ENCODE data around the gene TRAF2.

Gene TRAF2

DNA sequence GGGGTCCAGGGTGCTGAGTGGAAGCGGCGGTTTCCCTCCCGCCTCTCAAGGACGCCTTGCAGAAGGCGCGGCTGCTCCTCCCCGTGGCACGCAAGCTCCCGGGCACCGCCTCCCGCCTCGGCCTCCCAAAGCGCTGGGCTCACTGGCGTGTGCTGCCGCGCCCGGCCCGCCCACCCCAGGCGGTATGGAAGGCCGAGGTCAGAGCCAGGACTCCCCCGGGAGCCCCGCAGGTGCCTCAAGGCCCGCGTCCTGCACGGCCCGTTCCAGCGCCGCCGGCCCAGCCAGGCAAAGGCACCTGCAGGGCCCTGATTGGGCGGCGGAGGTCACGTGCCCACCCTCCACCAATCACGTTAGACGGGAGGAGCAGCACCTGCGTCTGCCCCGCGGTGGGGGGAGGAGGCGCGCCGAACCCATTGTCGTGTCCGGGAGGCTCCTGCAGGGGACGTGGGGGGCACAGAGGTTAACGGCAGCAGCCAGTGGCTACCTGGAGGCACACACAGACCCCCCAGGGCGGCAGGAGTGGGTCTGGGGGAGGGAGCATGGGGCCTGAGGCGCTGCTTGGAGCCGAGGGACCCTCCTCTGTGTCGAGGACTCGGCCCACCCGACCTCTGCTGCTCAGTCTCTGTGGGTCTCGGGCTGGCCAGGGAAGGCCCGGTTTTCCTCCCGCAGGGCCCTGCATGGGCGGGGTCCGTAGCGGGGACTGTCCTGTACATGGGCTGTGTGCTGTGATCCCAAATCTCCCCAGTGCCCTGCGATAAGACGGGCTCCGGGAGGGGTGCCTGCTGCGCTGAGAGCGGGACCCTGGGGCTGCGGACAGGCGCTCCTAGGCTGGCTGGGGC, 63.7 kb downstream of the TRAF2 start:
- peak; percentile 89 to 95 (median 92) for DNase-seq

DNA sequence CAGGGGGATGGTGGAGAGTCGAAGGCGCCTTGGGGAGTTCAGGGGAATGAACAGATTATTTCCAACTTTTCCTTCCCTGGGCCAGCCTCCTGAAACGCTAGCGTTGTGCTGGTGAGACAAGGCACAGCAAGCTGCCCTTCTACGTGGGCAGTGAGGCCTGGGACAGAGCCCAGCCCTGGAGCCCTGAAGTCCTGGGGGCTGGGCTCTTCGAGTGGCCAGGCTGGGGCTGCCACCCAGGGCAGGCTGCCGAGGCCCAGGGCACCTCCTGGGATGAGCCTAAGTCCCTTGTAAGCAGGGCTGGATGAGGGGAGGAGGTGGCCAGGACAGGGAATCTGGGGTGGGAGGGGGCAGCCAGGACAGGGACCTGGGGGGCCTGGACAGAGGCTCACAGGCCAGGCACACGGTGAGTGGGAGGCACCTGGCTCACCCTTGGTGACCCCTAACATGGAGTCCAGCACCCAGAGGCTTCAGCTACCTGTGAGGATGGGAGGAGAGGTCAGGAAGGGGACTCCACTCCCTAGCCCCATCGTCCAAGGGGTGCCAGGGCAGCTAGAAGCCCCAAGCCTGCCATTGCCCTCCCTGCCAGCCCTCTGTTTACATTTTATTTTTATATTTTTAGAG, 64.5 kb downstream of the TRAF2 start:
- DNase-seq = no peak

DNA sequence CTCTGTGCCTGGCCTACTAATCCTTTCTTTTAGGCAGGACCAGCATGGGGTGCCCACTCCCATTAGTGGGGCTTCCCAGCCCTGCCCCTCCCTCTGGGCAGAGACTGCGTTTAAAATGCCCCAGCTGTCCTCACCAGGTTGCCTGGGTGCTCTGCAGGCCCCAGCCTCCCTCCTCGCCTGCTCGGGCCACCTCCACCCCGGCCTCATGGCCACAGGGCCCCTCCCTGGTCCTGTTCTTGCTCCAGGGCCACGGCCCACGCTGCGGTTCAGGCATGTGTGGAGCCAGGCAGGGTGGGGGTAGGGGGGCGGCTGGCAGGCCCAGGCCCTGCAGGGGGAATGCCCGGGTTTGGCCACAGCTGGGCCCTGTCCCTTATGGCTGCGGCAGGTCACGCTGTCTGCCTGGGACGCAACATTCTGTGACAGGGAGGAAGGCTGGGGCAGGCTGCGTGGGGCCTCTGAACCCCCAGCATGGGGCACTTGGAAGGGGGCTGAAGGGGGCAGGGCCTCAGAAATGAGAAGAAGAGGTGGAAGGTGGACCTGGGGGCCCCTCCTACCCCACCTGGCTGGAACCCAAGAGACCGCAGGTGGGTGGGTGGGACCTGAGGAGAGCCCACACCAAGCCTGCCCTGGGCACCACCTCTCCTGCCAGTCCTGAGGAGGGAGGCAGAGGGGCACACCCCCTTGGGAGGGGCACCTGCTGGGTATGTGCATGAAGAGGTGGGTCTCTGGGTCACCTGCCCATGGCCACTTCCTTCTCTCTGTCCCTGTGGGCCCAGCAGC, 65.4 kb downstream of the TRAF2 start, which contains the start of gene LCN12:
Gene LCN12, plus strand, starts transcription at position 733 of the 780 bp plus-strand sequence. CDS start 55 bp downstream, outside the sequence.
- DNase-seq = no peak

DNA sequence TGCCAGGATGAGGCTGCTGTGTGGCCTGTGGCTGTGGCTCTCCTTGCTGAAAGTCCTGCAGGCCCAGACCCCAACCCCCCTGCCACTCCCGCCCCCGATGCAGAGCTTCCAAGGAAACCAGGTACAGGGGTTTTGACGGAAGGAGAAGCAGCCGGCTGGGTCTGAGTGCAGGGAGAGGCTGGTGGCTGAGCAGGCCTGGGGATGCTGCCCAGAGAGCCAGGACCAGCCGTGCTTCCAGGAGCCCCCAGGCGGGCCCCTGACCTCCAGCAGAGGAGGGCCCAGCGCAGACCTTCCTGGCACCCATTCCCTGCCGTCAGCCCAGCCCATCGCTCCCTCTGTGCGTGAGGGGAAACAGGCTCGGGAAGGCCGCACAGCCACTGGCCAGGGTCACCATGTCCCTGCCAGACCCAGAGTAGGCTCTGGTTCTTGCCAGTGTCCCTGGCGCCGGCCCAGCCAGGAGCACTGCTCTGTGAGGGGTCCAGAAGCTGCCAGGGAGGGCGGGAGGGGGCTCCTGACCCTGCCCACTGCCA, 66.1 kb downstream of the TRAF2 start:
- DNase-seq = no peak

DNA sequence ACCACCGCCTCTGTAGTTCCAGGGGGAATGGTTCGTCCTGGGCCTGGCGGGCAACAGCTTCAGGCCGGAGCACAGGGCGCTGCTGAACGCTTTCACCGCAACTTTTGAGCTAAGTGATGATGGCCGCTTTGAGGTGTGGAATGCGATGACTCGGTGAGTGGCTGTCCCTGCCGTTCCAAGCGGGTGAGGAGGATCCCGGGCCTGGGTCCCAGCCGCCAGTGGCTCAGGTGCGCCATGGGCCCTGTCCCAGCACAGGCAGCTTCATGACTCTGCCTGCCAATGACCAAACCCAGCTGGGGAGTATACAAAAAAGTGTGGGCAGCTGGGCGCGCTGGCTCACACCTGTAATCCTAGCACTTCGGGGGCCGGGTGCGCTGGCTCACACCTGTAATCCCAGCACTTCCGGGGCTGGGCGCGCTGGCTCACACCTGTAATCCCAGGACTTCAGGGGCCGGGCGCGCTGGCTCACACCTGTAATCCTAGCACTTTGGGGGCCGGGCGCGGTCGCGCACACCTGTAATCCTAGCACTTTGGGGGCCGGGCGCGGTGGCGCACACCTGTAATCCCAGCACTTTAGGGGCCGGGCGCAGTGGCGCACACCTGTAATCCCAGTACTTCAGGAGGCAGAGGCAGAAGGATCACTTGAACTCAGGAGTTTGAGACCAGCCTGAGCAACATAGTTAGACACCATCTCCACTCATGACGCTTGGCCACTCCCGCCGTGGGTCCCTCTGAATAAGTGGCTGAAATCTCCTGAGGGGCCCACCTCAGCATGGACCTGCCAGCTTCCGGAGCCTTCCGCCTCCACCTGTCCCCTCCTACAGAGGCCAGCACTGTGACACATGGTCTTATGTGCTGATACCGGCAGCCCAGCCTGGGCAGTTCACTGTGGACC, 66.8 kb downstream of the TRAF2 start:
- DNase-seq = no peak

DNA sequence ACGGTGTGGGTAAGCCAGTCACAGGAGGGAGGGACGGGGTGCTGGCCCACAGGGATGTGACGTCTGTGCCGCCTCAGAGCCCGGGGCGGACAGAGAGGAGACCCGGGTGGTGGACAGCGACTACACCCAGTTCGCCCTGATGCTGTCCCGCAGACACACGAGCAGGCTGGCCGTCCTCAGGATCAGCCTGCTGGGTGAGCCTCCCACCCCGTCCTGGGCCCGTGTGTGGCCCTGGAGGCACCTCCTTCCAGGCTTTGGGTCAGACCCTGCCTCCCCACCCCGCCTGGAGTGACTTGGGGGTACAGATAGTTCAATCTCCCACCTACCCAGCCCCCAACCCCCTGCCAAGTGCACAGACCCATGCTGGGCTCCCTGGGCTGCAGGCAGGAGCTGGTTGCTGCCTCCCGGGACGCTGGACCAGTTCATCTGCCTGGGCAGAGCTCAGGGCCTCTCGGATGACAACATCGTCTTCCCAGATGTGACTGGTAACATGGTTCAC, 67.5 kb downstream of the TRAF2 start:
- no peak for DNase-seq

DNA sequence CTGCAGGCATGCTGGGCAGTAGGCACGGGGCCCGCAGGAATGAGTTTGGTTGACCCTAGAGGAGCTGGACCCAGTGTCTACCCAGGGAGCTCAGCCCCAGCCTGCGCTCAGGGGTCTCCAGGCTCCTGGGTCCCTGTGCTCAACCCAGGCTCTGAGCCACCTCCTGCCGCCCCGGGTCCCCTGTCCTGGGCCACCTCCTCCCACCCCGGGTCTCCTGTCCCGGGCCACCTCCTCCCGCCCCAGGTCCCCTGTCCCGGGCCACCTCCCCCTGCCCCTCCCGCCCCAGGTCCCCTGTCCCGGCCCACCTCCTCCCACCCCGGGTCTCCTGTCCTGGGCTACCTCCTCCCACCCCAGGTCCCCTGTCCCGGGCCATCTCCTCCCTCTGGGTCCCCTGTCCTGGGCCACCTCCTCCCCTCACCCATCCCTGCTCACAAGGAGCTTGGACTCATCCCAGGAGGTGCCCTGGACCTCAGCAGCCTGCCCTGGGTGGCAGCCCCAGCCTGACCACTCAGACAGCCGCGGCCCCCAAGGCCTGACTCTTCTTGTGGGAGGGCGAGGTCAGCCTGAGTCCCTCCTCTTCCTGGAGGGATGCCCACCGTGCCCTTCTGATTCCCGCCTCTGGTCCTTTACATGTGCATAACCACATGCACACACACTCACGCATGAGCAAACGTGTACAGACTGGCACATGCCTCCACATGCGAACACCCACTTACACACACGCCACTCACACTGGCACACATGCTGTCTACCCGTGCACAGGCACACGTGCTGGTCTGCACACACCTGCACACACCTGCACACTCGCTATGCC, 68.2 kb downstream of the TRAF2 start:
- no peak for DNase-seq

DNA sequence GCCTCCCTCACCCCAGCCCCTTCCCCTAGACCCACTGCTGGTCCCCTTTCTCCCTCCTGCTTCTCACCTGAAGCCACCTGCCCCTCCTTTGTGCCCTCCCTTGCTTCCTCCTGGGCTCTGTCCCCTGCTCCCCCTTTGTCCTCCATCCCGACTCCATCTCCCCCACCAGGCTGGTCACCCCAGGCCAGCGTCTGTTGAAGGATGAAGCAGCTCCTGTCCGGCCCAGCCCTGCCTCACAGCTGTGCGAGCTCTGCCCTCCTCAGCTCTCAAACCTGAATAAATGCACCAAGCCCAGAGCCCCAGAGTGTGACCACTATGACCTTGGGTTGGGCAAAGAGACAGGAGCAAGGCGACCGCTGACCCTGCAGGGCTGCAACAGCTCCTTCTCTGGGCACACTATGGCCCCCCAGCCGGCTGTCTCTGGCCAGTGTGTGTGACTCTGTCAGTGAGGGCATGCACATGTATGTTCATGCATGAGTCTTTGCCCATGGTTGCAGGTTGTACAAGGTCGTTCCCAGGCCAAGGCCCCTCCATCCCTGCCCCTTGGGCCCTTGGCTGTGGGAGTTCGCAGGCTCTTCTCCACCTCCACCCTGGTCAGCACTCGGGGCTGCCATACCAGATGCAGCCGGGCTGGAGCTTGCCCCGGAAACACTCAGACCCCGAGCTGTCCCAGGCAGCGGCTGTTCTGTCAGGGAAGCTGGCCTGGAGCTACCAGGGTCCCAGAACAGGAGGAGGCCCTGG, 69.1 kb downstream of the TRAF2 start:
- DNase-seq = no peak

DNA sequence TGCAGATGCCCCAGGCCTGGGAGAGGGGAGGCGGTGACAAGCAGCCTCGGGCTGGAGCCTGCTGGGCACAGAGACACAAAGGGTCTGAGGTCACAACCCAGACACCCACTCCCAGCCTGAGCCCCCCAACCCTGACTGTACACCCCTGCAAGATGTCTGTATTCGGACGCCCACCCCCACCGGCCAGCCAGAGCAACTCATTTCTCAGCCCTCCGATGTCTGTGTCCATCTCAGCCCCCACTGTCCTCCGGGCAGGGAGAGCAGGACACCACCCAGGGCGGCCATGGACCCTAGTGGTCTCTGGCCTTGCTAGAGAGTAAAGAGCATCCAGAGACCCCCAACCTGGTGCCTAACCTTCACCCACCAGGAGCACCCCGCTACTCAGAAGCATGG, 69.6 kb downstream of the TRAF2 start:
- DNase-seq = no peak

DNA sequence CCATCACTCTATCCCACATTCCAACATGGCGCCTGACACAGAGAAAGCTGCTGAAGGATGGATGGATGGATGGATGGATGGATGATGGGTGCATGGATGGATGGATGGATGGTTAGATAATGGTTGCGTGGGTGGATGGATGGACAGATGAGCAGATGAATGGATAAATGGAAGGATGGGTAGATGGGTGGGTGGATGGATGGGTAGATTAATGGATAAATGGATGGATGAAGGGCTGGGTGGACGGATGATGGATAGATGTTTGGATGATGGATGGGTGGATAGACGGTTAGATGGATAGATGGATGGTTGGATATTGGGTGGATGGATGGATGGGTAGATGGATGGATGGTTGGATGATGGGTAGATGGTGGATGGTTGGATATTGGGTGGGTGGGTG, 70.3 kb downstream of the TRAF2 start:
- no peak for DNase-seq

DNA sequence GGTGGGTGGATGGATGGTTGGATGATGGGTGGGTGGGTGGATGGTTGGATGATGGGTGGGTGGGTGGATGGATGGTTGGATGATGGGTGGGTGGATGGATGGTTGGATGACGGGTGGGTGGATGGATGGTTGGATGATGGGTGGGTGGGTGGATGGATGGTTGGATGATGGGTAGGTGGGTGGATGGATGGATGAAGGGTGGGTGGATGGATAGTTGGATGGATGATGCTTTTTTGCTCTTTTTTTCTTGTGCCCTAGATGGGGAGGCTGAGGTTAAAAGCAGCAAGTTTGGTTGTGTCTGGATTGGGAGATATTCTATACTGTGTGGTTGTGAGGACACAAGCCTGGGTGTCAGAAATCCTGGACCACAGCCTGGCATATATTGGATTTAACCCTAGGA, 71.1 kb downstream of the TRAF2 start:
- DNase-seq = no peak

DNA sequence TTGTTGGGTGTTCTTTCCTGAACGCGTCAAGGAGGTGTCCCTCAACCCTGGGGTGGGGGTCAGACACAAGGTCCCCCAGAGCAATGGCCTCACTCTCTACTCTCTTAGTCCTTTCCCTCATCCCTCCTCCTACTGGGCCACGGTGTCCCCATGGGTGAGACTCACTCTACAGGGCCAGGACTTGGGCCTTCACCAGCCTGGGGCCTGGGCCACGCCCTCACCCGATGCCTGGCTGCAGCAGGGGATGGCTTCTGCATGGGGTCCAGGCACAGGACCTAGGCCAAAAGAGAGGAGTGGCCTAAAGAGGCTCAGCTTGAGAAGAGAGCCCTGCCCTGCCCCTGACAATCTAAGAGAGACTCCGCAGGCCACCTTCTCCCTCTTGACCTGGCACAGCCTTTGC, 71.6 kb downstream of the TRAF2 start:
- DNase-seq = no peak

DNA sequence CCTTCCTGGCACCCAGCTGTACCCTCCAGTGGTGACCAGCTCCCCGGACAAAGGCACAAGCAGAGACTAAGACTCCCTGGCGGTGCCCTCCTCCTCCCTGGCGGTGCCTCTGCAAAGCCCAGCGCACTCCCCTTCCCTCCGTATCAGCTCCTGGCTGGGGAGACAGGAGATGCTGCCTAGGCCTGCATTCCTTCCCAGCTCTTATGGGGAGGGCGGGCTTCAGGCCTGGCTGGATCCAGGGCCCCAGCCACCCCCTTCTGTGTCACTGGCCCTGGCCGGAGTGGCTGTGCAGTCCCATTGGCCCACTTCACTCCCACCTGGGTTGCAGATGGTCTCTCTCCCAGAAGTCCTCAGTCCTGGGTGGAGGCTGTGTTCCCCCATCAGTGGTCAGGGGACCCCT, 72.2 kb downstream of the TRAF2 start:
- no peak for DNase-seq

DNA sequence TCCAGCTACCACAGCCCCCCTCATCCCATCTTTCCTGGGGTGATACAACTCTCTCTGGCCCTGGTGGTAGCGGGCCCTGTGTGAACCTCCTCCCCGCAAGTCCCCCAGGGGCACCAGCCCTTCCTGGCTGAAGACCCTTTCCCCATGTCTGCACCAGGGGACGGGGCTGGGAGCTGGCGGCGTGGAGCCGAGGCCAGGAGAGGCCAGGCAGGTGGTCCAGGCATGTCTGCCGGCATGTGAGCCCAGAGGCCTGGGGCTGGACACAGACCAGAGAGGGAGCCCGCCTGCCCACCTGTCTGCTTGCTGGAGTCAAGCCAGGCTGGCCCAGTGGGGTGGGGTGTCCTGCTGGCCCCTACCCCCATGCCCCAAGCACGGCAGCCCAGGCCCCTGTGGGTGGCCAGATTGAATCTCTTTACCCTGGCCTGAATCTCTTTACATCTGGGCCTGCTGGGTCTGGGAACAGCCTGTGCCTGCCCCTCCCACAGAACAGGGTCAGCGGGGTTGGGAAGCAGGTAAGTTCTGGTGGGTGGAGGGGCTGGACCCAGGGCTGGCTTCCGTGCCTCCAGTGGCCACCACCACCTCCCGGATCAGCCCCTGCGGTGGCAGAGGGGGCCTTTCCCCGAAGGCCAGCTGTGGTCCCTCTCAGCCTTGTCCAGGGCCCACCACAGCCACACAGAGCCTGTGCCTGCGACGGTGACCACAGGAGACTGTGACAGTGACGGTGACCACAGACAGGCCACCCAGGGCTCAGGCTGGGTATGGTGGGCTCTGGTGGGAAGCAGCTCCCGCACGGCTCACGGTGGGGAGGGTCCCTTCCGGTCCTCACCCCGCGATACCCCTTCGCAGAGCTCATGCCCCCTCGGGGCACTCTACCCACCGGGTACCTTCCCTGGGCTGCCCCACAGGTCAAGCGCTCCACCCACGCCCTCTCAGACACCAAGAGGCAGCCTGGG, 72.9 kb downstream of the TRAF2 start:
- no peak for DNase-seq

DNA sequence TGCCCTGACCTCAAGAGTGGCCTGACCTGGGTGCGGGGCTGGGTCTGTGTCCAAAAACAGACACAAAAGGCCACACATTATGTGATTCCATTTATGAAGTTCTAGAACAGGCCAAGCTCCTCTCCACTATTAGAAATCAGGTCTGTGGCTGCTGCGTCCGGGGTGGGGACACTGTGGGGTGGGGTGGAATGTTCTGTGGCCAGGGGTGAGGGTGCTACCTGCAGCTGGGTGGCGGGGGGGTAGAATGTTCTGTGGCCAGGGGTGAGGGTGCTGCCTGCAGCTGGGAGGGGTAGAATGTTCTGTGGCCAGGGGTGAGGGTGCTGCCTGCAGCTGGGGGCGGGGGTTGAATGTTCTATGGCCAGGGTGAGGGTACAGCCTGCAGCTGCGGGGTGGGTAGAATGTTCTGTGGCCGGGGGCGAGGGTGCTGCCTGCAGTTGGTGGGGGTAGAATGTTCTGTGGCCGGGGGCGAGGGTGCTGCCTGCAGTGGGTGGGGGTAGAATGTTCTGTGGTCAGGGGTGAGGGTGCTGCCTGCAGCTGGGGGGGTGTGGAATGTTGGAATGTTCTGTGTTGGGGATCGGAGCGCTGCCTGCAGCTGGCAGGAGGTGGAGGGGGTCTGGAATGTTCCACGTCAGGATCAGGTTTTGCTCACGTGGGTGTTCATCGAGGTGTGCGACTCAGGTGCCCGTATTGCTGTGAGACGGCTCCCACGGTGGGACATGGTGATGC, 74.1 kb downstream of the TRAF2 start:
- no peak for DNase-seq

DNA sequence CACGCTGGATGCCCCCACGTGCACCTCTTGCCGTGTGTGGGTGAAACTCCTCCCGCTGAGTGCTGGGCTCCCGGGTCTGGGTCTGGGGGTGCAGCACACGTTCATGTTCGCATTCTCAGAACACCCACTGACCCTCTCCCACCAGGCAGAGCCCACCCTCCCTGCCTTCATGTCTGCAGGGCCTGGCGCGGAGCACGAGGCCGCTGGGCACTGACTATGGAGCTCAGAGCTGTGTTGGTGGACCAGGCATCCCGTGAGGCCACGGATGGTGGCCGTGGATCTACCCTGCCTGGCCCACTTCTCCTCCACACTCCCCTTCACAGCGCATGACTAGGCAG, 74.6 kb downstream of the TRAF2 start:
- no peak for DNase-seq

DNA sequence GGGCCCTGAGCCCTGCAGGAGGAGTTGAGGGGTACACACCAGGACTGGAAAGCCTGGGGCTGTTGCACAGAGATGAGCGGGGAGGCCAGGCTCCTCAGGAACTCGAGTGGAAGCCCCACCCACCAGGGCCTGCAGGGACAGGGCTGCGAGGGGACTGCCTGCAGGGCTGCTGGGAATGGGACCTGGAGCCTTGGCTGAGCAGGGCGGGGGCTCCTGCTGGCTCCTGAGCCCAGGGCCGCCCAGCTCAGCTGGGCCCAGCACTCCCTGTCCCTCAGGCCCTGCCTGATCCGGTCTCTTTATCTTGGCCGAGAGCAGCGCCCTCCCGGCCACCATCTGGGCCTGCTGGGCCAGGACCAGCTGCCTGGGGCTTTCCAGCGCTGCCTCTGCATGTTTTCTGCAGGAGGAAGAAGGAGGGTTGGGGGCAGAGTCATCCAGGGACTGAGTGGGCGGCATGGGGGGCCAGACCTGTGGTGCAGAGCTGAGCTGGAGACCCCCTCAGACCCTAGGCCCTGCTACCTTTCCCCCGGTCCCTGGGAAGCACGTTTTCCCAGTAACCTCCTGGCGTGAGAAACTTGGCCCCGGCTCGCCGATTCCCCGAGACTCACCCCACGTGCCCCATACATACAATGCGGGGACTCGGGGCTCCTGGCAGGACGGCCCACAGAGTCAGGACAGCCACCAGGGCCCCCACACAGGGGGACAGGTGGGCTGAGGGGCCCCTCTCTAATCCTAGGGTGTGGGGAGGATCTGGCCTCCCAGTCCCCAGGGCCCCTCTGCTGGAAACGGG, 75.2 kb downstream of the TRAF2 start:
- no peak for DNase-seq

DNA sequence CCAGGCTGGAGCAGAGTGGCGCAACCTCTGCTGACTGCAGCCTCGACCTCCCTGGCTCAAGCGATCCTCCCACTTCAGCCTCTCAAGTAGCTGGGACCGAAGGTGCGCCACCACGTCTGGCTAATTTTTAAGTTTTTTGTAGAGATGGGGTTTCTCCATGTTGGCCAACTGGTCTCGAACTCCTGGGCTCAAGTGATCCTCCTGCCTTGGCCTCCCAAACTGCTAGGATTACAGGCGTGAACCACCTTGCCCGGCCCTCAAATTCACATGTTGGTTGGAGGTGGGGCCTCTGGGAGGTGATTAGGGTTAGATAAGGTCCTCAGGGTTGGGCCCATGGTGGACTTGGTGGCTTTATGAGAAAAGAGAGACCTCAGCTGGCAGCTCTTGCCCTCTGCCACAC, 75.8 kb downstream of the TRAF2 start:
- DNase-seq = no peak
